Measurements from ENCODE around the gene FAM168B. TPM values are rescaled to one million over a fixed set of nuclear protein-coding genes. Genes with fewer than 3 reads are reported as not detected.
"Not testable (repeated sequence)": the region's sequence is repeated elsewhere in the genome, so short reads cannot be mapped to it uniquely, and the experiment has no call there.

FAM168B gene
- polyA plus RNA-seq, 1 donor, result 71.6 TPM

- WGBS (ENCODE audit: insufficient coverage, low lambda C conversion rate), result no CpG with 5 or more reads among the region's 3 CpGs
- peaks cover 10% of the 10 kb centered on the region for H3K4me1 ChIP-seq (ENCODE audit: control insufficient read depth, insufficient read depth, low read length)
- H3K36me3 ChIP-seq (ENCODE audit: control insufficient read depth, insufficient read depth, low read length), result peaks cover 55% of the 10 kb centered on the region
- no peak for DNase-seq
- H3K4me3 ChIP-seq (ENCODE audit: low read length), result no peak overlapping the region
- H3K9me3 ChIP-seq (ENCODE audit: control insufficient read depth, low read depth, low read length), result no peaks in the 10 kb centered on the region
- no peak overlapping the region for H3K27ac ChIP-seq (ENCODE audit: low read length)
- no peaks in the 10 kb centered on the region for H3K27me3 ChIP-seq (ENCODE audit: control insufficient read depth, insufficient read depth, low read length)
These were observed 29.9 kb upstream of the FAM168B start for GRCh38 chr2:131123192-131123591.

- Histone ChIP-seq H3K36me3 (ENCODE audit: control insufficient read depth, insufficient read depth, low read length) (peaks cover 49% of the 10 kb centered on the region), H3K4me3 (ENCODE audit: low read length) (no peak overlapping the region), H3K4me1 (ENCODE audit: control insufficient read depth, insufficient read depth, low read length) (peaks cover 10% of the 10 kb centered on the region), H3K9me3 (ENCODE audit: control insufficient read depth, low read depth, low read length) (no peaks in the 10 kb centered on the region), H3K27me3 (ENCODE audit: control insufficient read depth, insufficient read depth, low read length) (no peaks in the 10 kb centered on the region), H3K27ac (ENCODE audit: low read length) (no peak overlapping the region)
- DNase-seq, result no peak
- no CpG with 5 or more reads among the region's 4 CpGs for WGBS (ENCODE audit: insufficient coverage, low lambda C conversion rate)
These were observed 29.2 kb upstream of the FAM168B start for GRCh38 chr2:131122496-131122895.

DNA sequence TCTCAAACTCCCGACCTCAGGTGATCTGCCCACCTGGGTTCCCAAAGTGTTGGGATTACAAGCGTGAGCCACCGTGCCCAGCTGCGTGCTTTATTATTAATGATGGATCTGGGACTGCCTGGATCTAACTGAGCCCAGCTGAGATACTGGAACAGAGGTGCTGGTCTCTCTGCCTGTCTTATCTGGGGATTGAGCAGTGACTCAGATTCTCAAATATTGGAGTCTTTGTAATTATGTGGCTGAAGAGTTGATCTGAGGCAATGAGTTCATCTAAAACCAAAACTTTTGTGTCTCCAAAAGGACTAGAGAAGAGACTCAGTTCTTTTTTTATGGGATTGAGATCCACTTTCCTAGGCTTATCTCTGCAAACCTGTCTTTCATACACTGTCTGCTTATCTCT, 28.2 kb upstream of the FAM168B start:
- no peak for DNase-seq
- no peaks in the 10 kb centered on the region for H3K9me3 ChIP-seq (ENCODE audit: control insufficient read depth, low read depth, low read length)
- no CpG with 5 or more reads among the region's 4 CpGs for WGBS (ENCODE audit: insufficient coverage, low lambda C conversion rate)
- H3K27ac ChIP-seq (ENCODE audit: low read length), result no peak overlapping the region
- H3K4me3 ChIP-seq (ENCODE audit: low read length), result no peak overlapping the region
- H3K4me1 ChIP-seq (ENCODE audit: control insufficient read depth, insufficient read depth, low read length), result peaks cover 10% of the 10 kb centered on the region
- H3K27me3 ChIP-seq (ENCODE audit: control insufficient read depth, insufficient read depth, low read length), result no peaks in the 10 kb centered on the region
- peaks cover 39% of the 10 kb centered on the region for H3K36me3 ChIP-seq (ENCODE audit: control insufficient read depth, insufficient read depth, low read length)

DNA sequence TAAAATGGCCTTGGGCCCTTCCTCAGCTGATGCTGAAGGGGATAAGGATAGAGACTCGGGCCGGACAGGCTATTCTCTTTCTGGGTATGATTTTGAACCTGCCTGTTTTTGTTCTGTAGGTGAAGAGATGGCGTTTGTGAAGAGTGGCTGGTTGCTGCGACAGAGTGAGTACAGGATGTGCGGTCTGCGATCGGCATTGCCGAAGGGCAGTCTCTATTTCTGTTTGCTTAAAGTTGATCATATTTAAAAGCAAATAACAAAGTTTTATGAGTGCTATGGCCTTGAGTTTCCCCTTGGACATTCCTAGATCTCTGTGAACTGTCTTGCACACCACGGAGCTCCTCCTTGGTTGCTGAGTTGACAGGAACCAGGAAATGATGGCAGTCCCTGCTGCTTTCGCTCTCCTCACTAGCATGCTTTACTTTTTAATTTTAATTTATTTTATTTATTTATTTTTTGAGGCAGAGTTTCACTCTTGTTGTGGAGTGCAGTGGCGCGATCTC, 27.6 kb upstream of the FAM168B start:
- Histone ChIP-seq H3K4me1 (ENCODE audit: control insufficient read depth, insufficient read depth, low read length) (peaks cover 10% of the 10 kb centered on the region), H3K27me3 (ENCODE audit: control insufficient read depth, insufficient read depth, low read length) (no peaks in the 10 kb centered on the region), H3K36me3 (ENCODE audit: control insufficient read depth, insufficient read depth, low read length) (peaks cover 33% of the 10 kb centered on the region), H3K27ac (ENCODE audit: low read length) (peak overlapping the region; percentile 40), H3K4me3 (ENCODE audit: low read length) (no peak overlapping the region), H3K9me3 (ENCODE audit: control insufficient read depth, low read depth, low read length) (no peaks in the 10 kb centered on the region)
- DNase-seq, result peak in 1 of 2 donors; percentile 30
- WGBS (ENCODE audit: insufficient coverage, low lambda C conversion rate), result 71% methylated on average over 1 of the region's 12 CpGs

DNA sequence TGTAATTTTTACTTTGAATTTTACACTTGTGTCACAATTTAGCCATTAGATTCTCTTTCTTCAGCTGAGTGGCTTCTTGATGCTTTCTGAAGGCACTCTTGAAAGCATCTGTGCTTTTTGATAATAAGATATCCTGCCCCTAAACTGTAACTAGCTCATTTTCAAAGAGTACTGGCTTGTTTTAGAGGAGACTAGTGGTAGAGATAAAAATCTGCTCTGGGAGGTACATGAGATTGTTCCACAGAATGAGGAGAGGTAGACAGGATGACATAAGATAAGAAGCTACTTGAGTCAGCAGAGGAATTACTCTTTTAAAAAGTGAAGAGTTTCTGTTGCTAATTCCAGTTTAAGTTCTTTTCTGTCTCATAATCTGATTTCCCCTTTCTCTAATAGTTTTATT, 22.5 kb upstream of the FAM168B start:
- Histone ChIP-seq H3K27me3 (ENCODE audit: control insufficient read depth, insufficient read depth, low read length) (no peaks in the 10 kb centered on the region), H3K9me3 (ENCODE audit: control insufficient read depth, low read depth, low read length) (no peaks in the 10 kb centered on the region), H3K36me3 (ENCODE audit: control insufficient read depth, insufficient read depth, low read length) (peaks cover 5% of the 10 kb centered on the region), H3K27ac (ENCODE audit: low read length) (no peak overlapping the region), H3K4me1 (ENCODE audit: control insufficient read depth, insufficient read depth, low read length) (peaks cover 24% of the 10 kb centered on the region), H3K4me3 (ENCODE audit: low read length) (no peak overlapping the region)
- no peak for DNase-seq

DNA sequence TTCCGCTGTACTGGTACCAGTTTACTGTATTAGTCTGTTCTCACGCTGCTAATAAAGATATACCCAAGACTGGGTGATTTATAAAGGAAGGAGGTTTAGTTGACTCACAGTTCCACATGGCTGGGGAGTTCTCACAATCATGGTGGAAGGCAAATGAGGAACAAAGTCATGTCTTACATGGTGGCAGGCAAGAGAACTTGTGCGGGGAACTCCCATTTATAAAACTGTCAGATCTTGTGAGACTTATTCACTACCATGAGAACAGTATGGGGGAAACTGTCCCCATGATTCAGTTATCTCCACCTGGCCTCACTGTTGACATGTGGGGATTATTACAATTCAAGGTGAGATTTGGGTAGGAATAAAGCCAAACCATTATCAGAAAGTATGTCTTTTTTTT, 21.7 kb upstream of the FAM168B start:
- H3K4me3 ChIP-seq (ENCODE audit: low read length); H3K9me3 ChIP-seq (ENCODE audit: control insufficient read depth, low read depth, low read length); H3K27ac ChIP-seq (ENCODE audit: low read length); DNase-seq; H3K36me3 ChIP-seq (ENCODE audit: control insufficient read depth, insufficient read depth, low read length); H3K27me3 ChIP-seq (ENCODE audit: control insufficient read depth, insufficient read depth, low read length): not testable (repeated sequence)
- peaks cover 19% of the 10 kb centered on the region for H3K4me1 ChIP-seq (ENCODE audit: control insufficient read depth, insufficient read depth, low read length)
- 100% methylated on average over 1 of the region's 3 CpGs for WGBS (ENCODE audit: insufficient coverage, low lambda C conversion rate)

DNA sequence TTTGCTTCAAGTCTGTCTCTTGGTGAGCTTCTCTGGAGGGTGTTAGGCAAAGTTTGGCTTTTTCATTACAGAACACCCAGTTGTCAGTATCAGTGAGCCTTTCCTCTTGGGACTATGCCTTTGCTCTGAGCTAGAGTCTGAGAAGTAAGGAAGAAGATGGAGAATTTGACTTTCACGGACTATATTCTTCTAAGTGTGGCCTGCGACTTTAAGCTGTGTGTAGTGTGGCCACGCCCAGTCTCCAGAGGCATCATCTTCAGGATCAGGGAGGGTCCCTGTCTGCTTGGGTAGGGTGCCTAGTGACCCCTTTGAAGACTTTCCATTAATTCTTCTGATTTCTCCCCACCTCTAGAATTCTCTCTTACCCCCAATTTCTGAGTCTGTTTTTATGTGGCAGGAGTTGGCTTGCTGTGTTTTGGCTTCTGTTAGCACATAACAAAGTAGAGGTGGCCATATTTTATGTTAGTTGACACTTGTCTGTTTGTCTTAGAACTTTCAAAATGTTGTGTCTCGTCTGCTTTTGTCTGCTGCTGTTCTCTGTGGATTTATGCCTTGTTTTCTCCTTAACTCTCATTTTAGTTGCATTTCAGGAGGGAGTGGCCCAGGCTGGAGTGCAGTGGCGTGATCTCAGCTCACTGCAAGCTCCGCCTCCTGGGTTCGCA, 20.4 kb upstream of the FAM168B start:
- Histone ChIP-seq H3K27ac (ENCODE audit: low read length) (peak overlapping the region; percentile 79), H3K9me3 (ENCODE audit: control insufficient read depth, low read depth, low read length) (no peaks in the 10 kb centered on the region), H3K27me3 (ENCODE audit: control insufficient read depth, insufficient read depth, low read length) (no peaks in the 10 kb centered on the region), H3K36me3 (ENCODE audit: control insufficient read depth, insufficient read depth, low read length) (peaks cover 5% of the 10 kb centered on the region), H3K4me1 (ENCODE audit: control insufficient read depth, insufficient read depth, low read length) (peaks cover 19% of the 10 kb centered on the region), H3K4me3 (ENCODE audit: low read length) (no peak overlapping the region)
- no peak for DNase-seq
- WGBS (ENCODE audit: insufficient coverage, low lambda C conversion rate), result no CpG with 5 or more reads among the region's 7 CpGs

GRCh38 chr2:131112529-131112928, 19.3 kb upstream of the FAM168B start:
- H3K27ac ChIP-seq (ENCODE audit: low read length), result peak overlapping the region; percentile 79
- no peaks in the 10 kb centered on the region for H3K27me3 ChIP-seq (ENCODE audit: control insufficient read depth, insufficient read depth, low read length)
- WGBS (ENCODE audit: insufficient coverage, low lambda C conversion rate), result no CpG with 5 or more reads among the region's 2 CpGs
- peaks cover 19% of the 10 kb centered on the region for H3K4me1 ChIP-seq (ENCODE audit: control insufficient read depth, insufficient read depth, low read length)
- DNase-seq, result peak; percentile 19 to 68
- H3K4me3 ChIP-seq (ENCODE audit: low read length), result no peak overlapping the region
- H3K9me3 ChIP-seq (ENCODE audit: control insufficient read depth, low read depth, low read length), result no peaks in the 10 kb centered on the region
- peaks cover 3% of the 10 kb centered on the region for H3K36me3 ChIP-seq (ENCODE audit: control insufficient read depth, insufficient read depth, low read length)

- peak; percentile 54 to 86 for DNase-seq
- H3K36me3 ChIP-seq (ENCODE audit: control insufficient read depth, insufficient read depth, low read length), result no peaks in the 10 kb centered on the region
- WGBS (ENCODE audit: insufficient coverage, low lambda C conversion rate), result 0% methylated on average over 4 of the region's 19 CpGs
- peak overlapping the region; percentile 98 for H3K27ac ChIP-seq (ENCODE audit: low read length)
- H3K9me3 ChIP-seq (ENCODE audit: control insufficient read depth, low read depth, low read length), result no peaks in the 10 kb centered on the region
- H3K4me1 ChIP-seq (ENCODE audit: control insufficient read depth, insufficient read depth, low read length), result peaks cover 13% of the 10 kb centered on the region
- peak overlapping the region; percentile 96 for H3K4me3 ChIP-seq (ENCODE audit: low read length)
- no peaks in the 10 kb centered on the region for H3K27me3 ChIP-seq (ENCODE audit: control insufficient read depth, insufficient read depth, low read length)
These were observed 12.9 kb upstream of the FAM168B start for GRCh38 chr2:131105950-131106801.

GRCh38 chr2:131105156-131105949, 12.1 kb upstream of the FAM168B start, which contains the start of gene PLEKHB2:
Gene PLEKHB2 (plus strand): TSS chr2:131105336. CDS start chr2:131120942, 15,606 bp downstream.
- peak; percentile 91 to 92 for DNase-seq
- H3K27ac ChIP-seq (ENCODE audit: low read length), result peak within 1 kb of the TSS; percentile 98
- no peaks in the 10 kb centered on the region for H3K9me3 ChIP-seq (ENCODE audit: control insufficient read depth, low read depth, low read length)
- H3K4me1 ChIP-seq (ENCODE audit: control insufficient read depth, insufficient read depth, low read length), result peaks cover 13% of the 10 kb centered on the region
- no peaks in the 10 kb centered on the region for H3K27me3 ChIP-seq (ENCODE audit: control insufficient read depth, insufficient read depth, low read length)
- no peaks in the 10 kb centered on the region for H3K36me3 ChIP-seq (ENCODE audit: control insufficient read depth, insufficient read depth, low read length)
- WGBS (ENCODE audit: insufficient coverage, low lambda C conversion rate), result no CpG with 5 or more reads among the region's 66 CpGs
- H3K4me3 ChIP-seq (ENCODE audit: low read length), result peak within 1 kb of the TSS; percentile 96

Measured in large intestine (tissue), 3 donors.